IMR-90 (cell line): ENCODE data around the gene VKORC1L1. TPM values are rescaled to one million over a fixed set of nuclear protein-coding genes. Genes with fewer than 3 reads are reported as not detected.
A peak's percentile ranks its signal among the peaks of the same experiment; 100 is the strongest.

Source experiments
- ATAC-seq: fragments of 200-7000 bp; cut with Tn5 transposase; 2 replicates; pipeline ENCODE4 v1.9.1; 2020; ENCODE audit warnings: low read depth, mild to moderate bottlenecking, moderate library complexity
- BruUV-seq: library from RNA; stranded (reverse); fragments of 400-500 nt; replicated peaks from 2 replicates; lab custom pipeline; 2021; lab: Mats Ljungman, UMichigan
- CTCF ChIA-PET: fragments of 300-600 bp; formaldehyde crosslinking; extraction: SDS; loops from one replicate; lab custom pipeline; 2021; ENCODE audit warnings: antibody characterized with exemption; lab: Yijun Ruan, JAX
- POLR2A ChIA-PET: fragments of 300-600 bp; sonication (Branson Sonifier 250); formaldehyde crosslinking; loops from one replicate; lab custom pipeline; 2022; ENCODE audit warnings: antibody characterized with exemption; ENCODE audit not compliant: unreplicated experiment; lab: Charles Lee
- DNase-seq: peaks from one replicate; pipeline ENCODE4 v3.0.0; 2013
- H2AFZ ChIP-seq: replicated peaks from 2 replicates; pipeline ENCODE3; 2013; ENCODE audit warnings: low read length, mild to moderate bottlenecking; ENCODE audit not compliant: poor library complexity
- H2AK5ac ChIP-seq: 2 replicates; pipeline ENCODE4 v1.6.1; 2013; ENCODE audit warnings: low read depth, low read length, inconsistent platforms
- H2AK9ac ChIP-seq: replicated peaks from 2 replicates; pipeline ENCODE3; 2013; ENCODE audit warnings: mild to moderate bottlenecking, low read depth, low read length, moderate library complexity; ENCODE audit not compliant: poor library complexity
- H2BK120ac ChIP-seq: 2 replicates; pipeline ENCODE4 v1.6.1; 2013; ENCODE audit warnings: low read depth, low read length, inconsistent platforms
- H2BK15ac ChIP-seq: 3 replicates; pipeline ENCODE4 v1.6.1; 2013; ENCODE audit warnings: low read depth, low read length, inconsistent platforms
- H2BK20ac ChIP-seq: 2 replicates; pipeline ENCODE4 v1.6.1; 2013; ENCODE audit warnings: low read depth, mild to moderate bottlenecking, inconsistent platforms, low read length, moderate library complexity
- H2BK5ac ChIP-seq: 2 replicates; pipeline ENCODE4 v1.6.1; 2013; ENCODE audit warnings: mild to moderate bottlenecking, low read depth, low read length, inconsistent platforms; ENCODE audit not compliant: poor library complexity, severe bottlenecking
- H3K14ac ChIP-seq: replicated peaks from 2 replicates; pipeline ENCODE4 v1.6.1; 2013; ENCODE audit warnings: low read depth, low read length, inconsistent platforms
- H3K18ac ChIP-seq: 2 replicates; pipeline ENCODE4 v1.6.1; 2013; ENCODE audit warnings: low read depth, low read length, control low read depth
- H3K23ac ChIP-seq: 2 replicates; pipeline ENCODE4 v1.6.1; 2013; ENCODE audit warnings: low read depth, low read length, inconsistent platforms
- H3K27ac ChIP-seq: 2 replicates; pipeline ENCODE4 v1.5.1; 2013; ENCODE audit warnings: mild to moderate bottlenecking, control low read depth, low read length; ENCODE audit not compliant: insufficient read depth
- H3K27me3 ChIP-seq: 2 replicates; pipeline ENCODE4 v1.6.1; 2013; ENCODE audit warnings: low read length; ENCODE audit not compliant: control insufficient read depth, insufficient read depth
- H3K36me3 ChIP-seq: 2 replicates; pipeline ENCODE4 v1.6.1; 2013; ENCODE audit warnings: low read length, mixed read lengths; ENCODE audit not compliant: control insufficient read depth, insufficient read depth
- H3K4ac ChIP-seq: 2 replicates; pipeline ENCODE4 v1.6.1; 2013; ENCODE audit warnings: low read depth, low read length, inconsistent platforms
- H3K4me1 ChIP-seq: 2 replicates; pipeline ENCODE4 v1.6.1; 2013; ENCODE audit warnings: low read length, mixed read lengths; ENCODE audit not compliant: control insufficient read depth, insufficient read depth
- H3K4me2 ChIP-seq: 2 replicates; pipeline ENCODE4 v1.6.1; 2013; ENCODE audit warnings: low read depth, mild to moderate bottlenecking, control low read depth, low read length, moderate library complexity
- H3K4me3 ChIP-seq: 2 replicates; pipeline ENCODE4 v1.5.1; 2013; ENCODE audit warnings: low read depth, mild to moderate bottlenecking, control low read depth, low read length, moderate library complexity; ENCODE audit not compliant: insufficient read depth
- H3K56ac ChIP-seq: 2 replicates; pipeline ENCODE4 v1.6.1; 2013; ENCODE audit warnings: low read length, inconsistent platforms; ENCODE audit not compliant: insufficient read depth; ENCODE audit errors: extremely low read depth
- H3K79me1 ChIP-seq, 2 experiments: 2 replicates each; pipeline ENCODE4 v1.6.1; 2013; ENCODE audit warnings: low read length in 2 of 2, inconsistent platforms in 1 of 2, low read depth in 1 of 2
- H3K9ac ChIP-seq: 2 replicates; pipeline ENCODE4 v1.6.1; 2013; ENCODE audit warnings: low read depth, low read length, control low read depth
- H3K9me1 ChIP-seq: 2 replicates; pipeline ENCODE4 v1.6.1; 2013; ENCODE audit warnings: low read length, inconsistent platforms; ENCODE audit not compliant: insufficient read depth
- H3K9me3 ChIP-seq: 2 replicates; pipeline ENCODE4 v1.6.1; 2013; ENCODE audit warnings: low read length; ENCODE audit not compliant: control insufficient read depth, insufficient read depth
- H4K20me1 ChIP-seq: 2 replicates; pipeline ENCODE4 v1.6.1; 2013; ENCODE audit warnings: low read length, inconsistent platforms; ENCODE audit not compliant: insufficient read depth
- H4K5ac ChIP-seq: 2 replicates; pipeline ENCODE4 v1.6.1; 2013; ENCODE audit warnings: mild to moderate bottlenecking, low read depth, low read length, control low read depth
- H4K8ac ChIP-seq, 2 experiments: 2 replicates each; pipeline ENCODE4 v1.6.1; 2013; ENCODE audit warnings: low read depth in 2 of 2, low read length in 2 of 2, control low read depth in 1 of 2, inconsistent platforms in 1 of 2
- H4K91ac ChIP-seq: 2 replicates; pipeline ENCODE4 v1.6.1; 2013; ENCODE audit warnings: low read depth, low read length, inconsistent platforms; ENCODE audit not compliant: insufficient read depth
- BHLHE40 ChIP-seq: fragments of 150-350 bp; IDR thresholded peaks from 2 replicates; pipeline ENCODE4 v1.6.1; 2016; ENCODE audit warnings: mild to moderate bottlenecking, low read depth, low read length
- CEBPB ChIP-seq: IDR thresholded peaks from 2 replicates; pipeline ENCODE4 v1.6.1; 2012; ENCODE audit warnings: low read depth, low read length, improper control_type of control experiment
- CHD1 ChIP-seq: IDR thresholded peaks from 2 replicates; pipeline ENCODE4 v1.6.1; 2012; ENCODE audit warnings: low read depth, low read length, improper control_type of control experiment
- CTCF ChIP-seq: conservative IDR thresholded peaks from 2 replicates; pipeline ENCODE4 v1.5.1; 2012; ENCODE audit warnings: mild to moderate bottlenecking, low read depth, low read length, improper control_type of control experiment
- ELK1 ChIP-seq: fragments of 150-350 bp; IDR thresholded peaks from 2 replicates; pipeline ENCODE4 v1.6.1; 2016; ENCODE audit warnings: low read depth, mild to moderate bottlenecking, low read length, moderate library complexity, borderline replicate concordance
- FOS ChIP-seq: fragments of 150-350 bp; IDR thresholded peaks from 2 replicates; pipeline ENCODE4 v1.6.1; 2016; ENCODE audit warnings: low read depth, low read length
- MAFK ChIP-seq: IDR thresholded peaks from 2 replicates; pipeline ENCODE4 v1.6.1; 2012; ENCODE audit warnings: low read depth, low read length, improper control_type of control experiment
- MAZ ChIP-seq: IDR thresholded peaks from 2 replicates; pipeline ENCODE4 v1.6.1; 2012; ENCODE audit warnings: low read depth, mild to moderate bottlenecking, low read length, improper control_type of control experiment, moderate library complexity, borderline replicate concordance
- MXI1 ChIP-seq: IDR thresholded peaks from 2 replicates; pipeline ENCODE4 v1.6.1; 2012; ENCODE audit warnings: low read depth, mild to moderate bottlenecking, low read length, moderate library complexity, borderline replicate concordance
- NFE2L2 ChIP-seq: fragments of 150-350 bp; IDR thresholded peaks from 2 replicates; pipeline ENCODE4 v1.6.1; 2016; ENCODE audit warnings: low read depth, mild to moderate bottlenecking, low read length
- POLR2A ChIP-seq: IDR thresholded peaks from 2 replicates; pipeline ENCODE4 v1.6.1; 2012; ENCODE audit warnings: mild to moderate bottlenecking, low read depth, low read length
- RAD21 ChIP-seq: IDR thresholded peaks from 2 replicates; pipeline ENCODE4 v1.6.1; 2012; ENCODE audit warnings: low read length, improper control_type of control experiment
- RCOR1 ChIP-seq: IDR thresholded peaks from 2 replicates; pipeline ENCODE4 v1.6.1; 2012; ENCODE audit warnings: mild to moderate bottlenecking, low read length, improper control_type of control experiment; ENCODE audit not compliant: insufficient replicate concordance
- RFX5 ChIP-seq: IDR thresholded peaks from 2 replicates; pipeline ENCODE4 v1.8.0; 2012; ENCODE audit warnings: low read depth, mild to moderate bottlenecking, low read length, moderate library complexity
- SMC3 ChIP-seq: fragments of 150-350 bp; IDR thresholded peaks from 2 replicates; pipeline ENCODE4 v1.6.1; 2016; ENCODE audit warnings: low read depth, mild to moderate bottlenecking, antibody characterized with exemption, low read length, moderate library complexity
- USF2 ChIP-seq: fragments of 150-350 bp; IDR thresholded peaks from 2 replicates; pipeline ENCODE4 v1.6.1; 2017; ENCODE audit warnings: mild to moderate bottlenecking, antibody characterized with exemption, low read length, low read depth
- WGBS, 2 experiments: methylation state at CpG; one replicate each; pipeline versions ENCODE4 v1.1.5 to v1.1.7; 2013; ENCODE audit warnings: missing lambda C conversion rate in 2 of 2; ENCODE audit not compliant: insufficient read length in 1 of 2; ENCODE audit errors: extremely low coverage in 2 of 2; 5-methylcytosine and 5-hydroxymethylcytosine counted together
- dilution Hi-C: fragments of 300-500 bp; cut with HindIII; formaldehyde crosslinking; loops from one replicate; pipeline ENCODE4 v1.14.3; 2018; ENCODE audit warnings: low sequenced_read_pairs; ENCODE audit not compliant: unreplicated experiment
- in situ Hi-C: fragments of 300-500 bp; cut with MboI; formaldehyde crosslinking; loops from 3 replicates; pipeline ENCODE4 v1.14.3; 2019; ENCODE audit warnings: low sequenced_read_pairs, inconsistent platforms, mixed read lengths
- intact Hi-C: fragments of 100-400 bp; cut with micrococcal nuclease; formaldehyde crosslinking; loops from 2 replicates; pipeline ENCODE4 v1.10.0; 2022
- polyA plus RNA-seq, 3 experiments: library from polyadenylated mRNA; depleted of rRNA; stranded (reverse); fragments of >200 nt; gene quantifications; 2 replicates each; pipeline ENCODE4 v1.2.3, GENCODE V29; 2012; ENCODE audit warnings: low replicate concordance in 1 of 3
- total RNA-seq: library from RNA; depleted of rRNA; stranded (reverse); fragments of >200 nt; gene quantifications from 2 replicates; pipeline ENCODE4 v1.2.3, GENCODE V29; 2012

VKORC1L1 gene
- total and polyA plus RNA-seq, 2 of the 4 experiments (the other 2 are of a cell fraction) = 12.5 to 14.5 TPM

- no peaks in the 10 kb centered on the region; the same call in 1 of the 2 replicates for H3K36me3 ChIP-seq
- no peak overlapping the region for H3K27ac ChIP-seq
- peak overlapping the region; percentile 26; the same call in 1 of the 2 replicates for H3K4me2 ChIP-seq
- no peak overlapping the region for H3K14ac ChIP-seq
- no TSS peak for BruUV-seq
- no peak overlapping the region for H3K9ac ChIP-seq
- H3K9me3 ChIP-seq = no peaks in the 10 kb centered on the region
- H4K5ac ChIP-seq = no peak overlapping the region
- ChIA-PET CTCF (interaction anchor here (1.9 kb wide), 1 partner anchor 9 kb away, joined by 5 read pairs; no protein-coding TSS in a partner anchor), POLR2A (no interaction called here)
- no peak overlapping the region for H2BK20ac ChIP-seq
- peaks cover 5% of the 10 kb centered on the region for H3K9me1 ChIP-seq
- no peak overlapping the region for H3K4ac ChIP-seq
- peak; percentile 85 for ATAC-seq
- no peak overlapping the region for H2AK9ac ChIP-seq
- no peak overlapping the region for H4K8ac ChIP-seq
- H2AK5ac ChIP-seq = no peak overlapping the region
- no peak overlapping the region for H2BK120ac ChIP-seq
- no peak for TF ChIP-seq CTCF
- TF ChIP-seq RCOR1 = no peak
- TF ChIP-seq BHLHE40 = no peak
- no peak for TF ChIP-seq FOS
- no peak for TF ChIP-seq CEBPB
- TF ChIP-seq MXI1 = no peak
- no peak for TF ChIP-seq MAZ
- no peak for TF ChIP-seq SMC3
- TF ChIP-seq RFX5 = no peak
- TF ChIP-seq USF2 = no peak
- no peak for TF ChIP-seq ELK1
- no peak for TF ChIP-seq CHD1
- TF ChIP-seq NFE2L2 = no peak
- no peak for TF ChIP-seq RAD21
- no peak for TF ChIP-seq MAFK
- no peak for TF ChIP-seq POLR2A
- intact Hi-C loops = no loop called here
- H3K4me1 ChIP-seq = peaks cover 3% of the 10 kb centered on the region
- no peak overlapping the region for H2BK5ac ChIP-seq
- no peak overlapping the region for H2BK15ac ChIP-seq
- no peak overlapping the region for H3K23ac ChIP-seq
- no peak overlapping the region for H2AFZ ChIP-seq
- no CpG with 5 or more reads among the region's 2 CpGs for WGBS, 2 experiments
- H3K27me3 ChIP-seq = no peaks in the 10 kb centered on the region
- H4K20me1 ChIP-seq = peaks cover 17% of the 10 kb centered on the region
- DNase-seq = peak; percentile 33
- H4K91ac ChIP-seq = no peak overlapping the region
- no peak overlapping the region for H3K4me3 ChIP-seq
- dilution Hi-C loops = no loop called here
- no peak overlapping the region for H3K18ac ChIP-seq
- H3K56ac ChIP-seq = no peak overlapping the region
- peaks cover 38 to 66% of the 10 kb centered on the region in 2 experiments for H3K79me1 ChIP-seq
- in situ Hi-C loops = no loop called here
Measured at GRCh38 chr7:65910237-65910636, 37.4 kb downstream of the VKORC1L1 start.
